HG03025 (cell line): ENCODE measurements around the gene SNRNP48.

Experiments used
- ATAC-seq: cut with Tn5 transposase; IDR thresholded peaks from one replicate; pipeline ENCODE4 v1.9.1; 2021; ENCODE audit warnings: mild to moderate bottlenecking, moderate library complexity; ENCODE audit not compliant: unreplicated experiment, low FRiP score

The SNRNP48 gene

GRCh38 chr6:7639427-7639826, 49.4 kb downstream of the SNRNP48 start:
- no peak for ATAC-seq

GRCh38 chr6:7640016-7640415, 50.0 kb downstream of the SNRNP48 start:
- no peak for ATAC-seq

GRCh38 chr6:7640607-7641577, 50.9 kb downstream of the SNRNP48 start:
- ATAC-seq = no peak

GRCh38 chr6:7642791-7643190, 52.8 kb downstream of the SNRNP48 start:
- no peak for ATAC-seq

GRCh38 chr6:7644417-7644816, 54.4 kb downstream of the SNRNP48 start:
- ATAC-seq = no peak

GRCh38 chr6:7646394-7646793, 56.4 kb downstream of the SNRNP48 start:
- no peak for ATAC-seq

GRCh38 chr6:7647504-7647903, 57.5 kb downstream of the SNRNP48 start:
- ATAC-seq = no peak

- no peak for ATAC-seq
Observed at GRCh38 chr6:7649037-7649810, 59.2 kb downstream of the SNRNP48 start.

GRCh38 chr6:7650878-7651277, 60.9 kb downstream of the SNRNP48 start:
- no peak for ATAC-seq

- ATAC-seq = no peak
Observed at GRCh38 chr6:7652957-7653356, 63.0 kb downstream of the SNRNP48 start.

GRCh38 chr6:7656355-7656754, 66.4 kb downstream of the SNRNP48 start:
- ATAC-seq = no peak

GRCh38 chr6:7658543-7658942, 68.5 kb downstream of the SNRNP48 start:
- ATAC-seq = no peak

GRCh38 chr6:7661364-7661763, 71.4 kb downstream of the SNRNP48 start:
- ATAC-seq = no peak
